GM18520 (cell line): ENCODE results near the gene MMP17.
A peak's percentile ranks its signal among the peaks of the same experiment; 100 is the strongest.

Experiments used
- ATAC-seq: cut with Tn5 transposase; IDR thresholded peaks from one replicate; pipeline ENCODE4 v1.9.1; 2021; ENCODE audit not compliant: unreplicated experiment

Gene MMP17

DNA sequence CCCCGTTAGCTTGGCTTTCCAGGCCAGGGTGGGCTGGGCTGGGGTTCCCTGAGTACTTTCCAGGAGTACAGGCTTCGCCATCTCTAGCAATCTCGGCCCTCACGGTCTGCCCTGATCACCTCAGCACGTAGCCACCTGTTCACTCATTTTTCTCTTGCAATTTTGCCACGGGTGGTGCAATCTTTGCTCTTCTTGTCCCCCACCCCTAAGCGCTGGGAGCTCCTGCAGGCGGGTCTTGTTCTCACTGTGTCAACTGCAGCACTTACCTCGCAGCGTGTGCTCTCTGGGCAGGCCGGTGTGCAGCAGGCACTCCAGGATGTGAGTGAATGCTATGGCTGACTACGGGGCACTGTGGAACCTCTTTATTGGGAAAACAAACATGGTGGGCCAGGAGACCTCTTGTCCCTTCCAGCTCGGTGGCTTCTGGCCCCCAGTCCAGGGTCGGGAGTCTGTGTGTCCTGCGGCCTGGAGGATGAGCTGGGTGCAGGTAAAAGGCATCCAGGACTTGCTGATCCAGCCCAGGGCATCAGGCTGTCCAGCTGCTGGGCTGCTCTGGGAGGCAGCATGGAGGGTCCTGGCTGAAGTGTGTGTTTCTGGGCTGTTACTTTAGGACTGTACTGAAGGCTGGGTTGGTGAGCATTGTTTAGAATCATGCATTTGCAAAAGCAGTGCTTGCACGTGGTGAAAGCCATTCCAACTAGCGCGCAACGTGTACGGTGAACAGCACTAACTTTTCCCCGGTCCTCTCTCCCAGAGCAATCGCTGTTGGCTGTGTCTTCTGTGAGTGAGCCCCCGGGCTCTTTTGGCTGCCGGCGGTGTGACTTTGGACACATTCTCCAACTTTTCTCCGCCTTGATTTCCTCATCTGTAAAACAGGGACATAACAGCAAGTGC, 64.8 kb downstream of the MMP17 start:
- no peak for ATAC-seq

DNA sequence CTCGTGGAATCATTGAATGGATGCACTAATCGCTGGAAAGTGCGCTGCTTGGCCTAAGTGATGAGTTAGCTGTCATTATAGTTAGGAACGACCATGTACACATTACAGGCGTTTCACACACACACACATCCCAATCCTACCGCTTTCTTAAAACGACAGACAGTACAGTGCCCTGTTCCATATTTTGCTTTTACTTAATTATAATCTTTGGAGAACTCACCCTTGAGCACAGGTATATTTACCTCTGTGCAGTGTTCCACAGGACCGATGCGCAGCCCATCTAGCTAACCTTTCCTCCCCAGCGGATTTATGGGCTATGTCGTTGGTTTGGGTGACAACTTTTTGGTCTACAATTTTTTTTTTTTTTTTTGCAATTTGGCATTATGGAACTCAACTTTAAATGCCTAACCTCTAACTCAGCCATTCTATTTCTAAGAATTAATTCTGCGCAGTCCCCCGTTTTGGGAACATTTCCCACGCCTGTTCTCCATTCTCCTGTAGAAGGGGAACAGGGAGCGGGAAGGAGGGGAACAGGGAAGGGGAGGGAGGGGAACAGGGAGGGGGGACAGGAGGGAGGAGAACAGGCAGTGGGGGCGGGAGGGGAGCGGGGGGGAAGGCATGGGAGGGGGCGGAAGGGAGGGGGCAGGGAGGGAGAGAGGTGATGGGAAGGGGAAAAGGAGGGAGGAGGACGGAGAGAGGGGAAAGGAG, 65.6 kb downstream of the MMP17 start:
- ATAC-seq: no peak

- ATAC-seq: peak; percentile 70
These were observed 66.2 kb downstream of the MMP17 start, which contains the start of gene ULK1 for GRCh38 chr12:131894313-131894860. Gene ULK1 (plus strand): TSS chr12:131894622. CDS start chr12:131895002, 380 bp downstream.

DNA sequence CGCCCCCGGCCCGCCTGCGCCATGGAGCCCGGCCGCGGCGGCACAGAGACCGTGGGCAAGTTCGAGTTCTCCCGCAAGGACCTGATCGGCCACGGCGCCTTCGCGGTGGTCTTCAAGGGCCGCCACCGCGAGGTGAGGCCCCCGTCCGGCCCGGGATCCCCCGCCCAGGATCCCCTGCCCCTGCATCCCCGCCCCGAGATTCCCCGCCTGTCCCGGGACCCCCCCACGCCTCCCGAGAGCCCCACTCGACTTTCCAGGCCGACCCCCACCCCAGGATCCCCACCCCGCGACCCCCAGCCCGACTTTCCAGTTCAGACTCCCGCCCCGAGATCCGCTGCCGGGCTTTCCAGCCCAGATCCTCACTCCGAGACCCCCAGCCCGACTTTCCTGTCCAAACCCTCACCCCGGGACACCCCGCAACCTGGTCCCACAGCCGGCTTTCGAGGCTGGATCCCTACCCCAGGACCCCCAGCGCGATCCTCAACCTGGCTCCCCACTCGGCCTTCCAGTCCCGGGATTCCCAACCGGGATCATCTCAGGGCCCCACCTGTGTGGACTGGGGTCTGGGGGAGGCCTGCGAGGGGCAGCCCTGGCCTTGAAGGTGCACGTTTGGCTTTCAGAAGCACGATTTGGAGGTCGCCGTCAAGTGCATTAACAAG, 66.9 kb downstream of the MMP17 start:
- ATAC-seq: no peak

GRCh38 chr12:131895640-131896079, 67.5 kb downstream of the MMP17 start:
- ATAC-seq: no peak

DNA sequence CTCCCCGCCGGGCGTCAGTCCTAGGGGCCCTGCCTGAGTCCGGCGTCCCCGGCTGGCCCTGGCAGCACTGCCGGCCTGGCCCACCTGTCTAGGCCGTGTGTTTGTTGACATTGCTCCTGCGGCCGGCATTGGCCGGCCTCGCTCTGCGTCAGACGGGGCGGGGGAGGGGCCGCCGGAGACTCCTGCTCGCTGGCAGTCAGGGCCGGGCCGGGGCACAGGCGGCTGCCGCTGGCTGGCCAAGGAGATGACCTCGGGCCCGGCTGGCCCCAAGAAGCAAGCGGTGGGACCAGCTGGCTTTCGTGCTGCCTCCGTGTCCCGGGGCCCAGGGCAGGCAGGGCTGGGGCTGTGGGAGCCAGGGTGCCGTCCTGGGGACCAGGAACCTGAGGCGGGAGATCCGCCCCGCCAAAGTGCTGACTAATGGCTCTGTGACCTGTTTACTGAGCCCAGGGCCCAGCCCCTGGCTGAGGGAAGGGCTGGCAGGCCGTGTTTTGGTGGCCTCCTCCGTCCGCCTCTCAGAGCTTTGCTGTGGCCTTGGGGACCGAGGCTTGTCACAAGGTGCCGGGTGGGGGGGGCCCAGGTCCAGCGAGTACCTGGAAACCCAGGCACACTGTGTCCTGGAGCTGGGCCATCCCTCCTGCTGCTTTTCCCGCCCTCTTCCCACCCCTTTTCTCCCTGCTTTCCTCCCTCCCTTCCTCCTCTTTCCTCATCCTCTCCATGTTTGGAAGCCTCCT, 68.1 kb downstream of the MMP17 start:
- peak; percentile 68 for ATAC-seq

DNA sequence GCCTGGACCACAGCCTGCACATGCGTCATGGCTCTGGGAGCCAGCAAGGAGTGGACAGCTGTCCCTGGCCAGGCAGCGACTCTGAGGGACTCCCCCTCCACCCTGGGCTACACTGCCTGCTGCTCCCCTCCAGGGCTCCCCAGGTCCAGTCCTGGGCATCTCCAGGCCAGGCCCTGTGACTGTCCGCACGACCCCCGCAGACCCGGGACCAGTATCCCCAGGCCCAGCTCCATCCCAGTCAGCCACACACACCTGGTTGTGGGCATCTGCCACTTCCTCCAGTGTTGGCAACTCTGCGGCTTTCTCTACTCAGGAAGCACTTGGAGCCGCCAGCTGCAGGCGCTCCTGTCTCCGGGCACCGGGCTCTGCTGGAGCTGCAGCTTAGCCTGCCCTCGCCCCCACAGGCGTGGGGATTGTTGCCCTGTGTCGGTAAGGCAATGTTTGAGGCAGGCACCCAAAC, 68.6 kb downstream of the MMP17 start:
- no peak for ATAC-seq

DNA sequence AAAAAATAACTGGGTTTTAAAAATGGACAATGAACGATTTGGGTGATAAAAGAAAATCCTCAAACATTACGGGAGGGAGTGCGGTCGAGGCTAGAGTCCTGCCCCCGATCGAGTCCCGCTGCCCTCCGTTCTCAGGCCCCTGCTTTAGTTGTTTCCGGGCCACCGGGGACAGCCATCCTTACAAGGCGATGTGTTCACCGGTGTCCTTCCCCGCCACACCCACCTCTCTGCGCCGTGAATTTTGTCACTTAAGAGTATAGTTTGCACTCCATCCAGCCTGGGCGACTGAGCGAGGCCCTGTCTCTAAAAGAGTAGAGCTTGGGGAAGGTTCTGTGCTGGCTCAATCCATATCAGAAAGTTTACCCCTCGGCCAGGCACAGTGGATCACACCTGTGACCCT, 69.1 kb downstream of the MMP17 start:
- ATAC-seq: no peak

- ATAC-seq: no peak
These were observed 69.7 kb downstream of the MMP17 start for GRCh38 chr12:131897875-131898274.

- ATAC-seq: no peak
These were observed 72.2 kb downstream of the MMP17 start for GRCh38 chr12:131900397-131900796.
